HCT116 (cell line): ENCODE results near the gene SMIM14. TPM values are rescaled to one million over a fixed set of nuclear protein-coding genes. Genes with fewer than 3 reads are reported as not detected.

Experiments used
- ATAC-seq: fragments of 200-7000 bp; cut with Tn5 transposase; 2 replicates; pipeline ENCODE4 v1.9.1; 2020; ENCODE audit warnings: mild to moderate bottlenecking, moderate library complexity
- BruUV-seq: library from RNA; stranded (reverse); fragments of 400-500 nt; replicated peaks from 2 replicates; lab custom pipeline; 2021; lab: Mats Ljungman, UMichigan
- CTCF ChIA-PET: fragments of 300-600 bp; sonication (Branson Sonifier 250); formaldehyde crosslinking; loops from one replicate; lab custom pipeline; 2021; ENCODE audit warnings: antibody characterized with exemption; lab: Charles Lee
- POLR2A ChIA-PET: fragments of 300-600, 350-600 bp; sonication (Branson Sonifier 250); formaldehyde crosslinking; loops from one replicate; lab custom pipeline; 2021; ENCODE audit warnings: antibody characterized with exemption; lab: Charles Lee
- RAD21 ChIA-PET, 2 experiments: fragments of 300-600 bp; sonication (Branson Sonifier 250); formaldehyde crosslinking; loops; one replicate each; lab custom pipeline; 2023; ENCODE audit warnings: low total read pairs in 2 of 2; ENCODE audit not compliant: uncharacterized antibody in 2 of 2, unreplicated experiment in 2 of 2, low non-redundant PET in 1 of 2; lab: Charles Lee
- DNase-seq: peaks from one replicate; pipeline ENCODE4 v3.0.0-alpha.2; 2010; ENCODE audit warnings: low read depth, low spot score
- H2AFZ ChIP-seq: fragments of 200-600 bp; shearing (Covaris generic), sonication (generic); 2 replicates; pipeline ENCODE4 v1.6.1; 2017; ENCODE audit warnings: low read depth, mixed run types, mixed read lengths, antibody characterized with exemption, low read length; ENCODE audit not compliant: poor library complexity, severe bottlenecking
- H3K27ac ChIP-seq: 2 replicates; pipeline ENCODE4 v1.5.1; 2012; ENCODE audit warnings: low read depth, low read length
- H3K27me3 ChIP-seq: fragments of 200-600 bp; sonication (generic); 2 replicates; pipeline ENCODE4 v1.6.1; 2016; ENCODE audit warnings: mixed run types, low read length, mixed read lengths; ENCODE audit not compliant: insufficient read depth
- H3K36me3 ChIP-seq, 2 experiments: fragments of 200-500 bp in 1 of 2; fragments of 200-600 bp in 1 of 2; sonication (Bioruptor generic) in 1 of 2; sonication (generic) in 1 of 2; 2 replicates each; pipeline versions ENCODE4 v1.5.1 to v1.6.1; 2014 to 2016; ENCODE audit warnings: low read length in 2 of 2, inconsistent platforms in 1 of 2, mixed read lengths in 1 of 2, mixed run types in 1 of 2; ENCODE audit not compliant: insufficient read depth in 2 of 2, control insufficient read depth in 1 of 2
- H3K4me1 ChIP-seq, 2 experiments: fragments of 200-600 bp in 1 of 2; sonication (generic) in 1 of 2; 2 replicates each; pipeline versions ENCODE4 v1.5.1 to v1.6.1; 2012 to 2017; ENCODE audit warnings: low read length in 2 of 2, inconsistent platforms in 1 of 2, mild to moderate bottlenecking in 1 of 2, mixed read lengths in 1 of 2, mixed run types in 1 of 2, moderate library complexity in 1 of 2; ENCODE audit not compliant: insufficient read depth in 2 of 2, control insufficient read depth in 1 of 2
- H3K4me2 ChIP-seq: fragments of 200-600 bp; sonication (generic); 2 replicates; pipeline ENCODE4 v1.6.1; 2017; ENCODE audit warnings: mixed run types, low read length, mixed read lengths
- H3K4me3 ChIP-seq, 2 experiments: fragments of 200-600 bp in 1 of 2; sonication (generic) in 1 of 2; replicated peaks in 1 of 2; 2 replicates each; pipeline ENCODE4 v1.5.1; 2011 to 2016; ENCODE audit warnings: low read length in 2 of 2, control low read depth in 1 of 2, low read depth in 1 of 2, mild to moderate bottlenecking in 1 of 2, mixed read lengths in 1 of 2, mixed run types in 1 of 2
- H3K79me2 ChIP-seq: fragments of 200-600 bp; sonication (generic); 2 replicates; pipeline ENCODE4 v1.6.1; 2017; ENCODE audit warnings: mild to moderate bottlenecking, mixed run types, low read length, moderate library complexity, mixed read lengths; ENCODE audit not compliant: insufficient read depth
- H3K9ac ChIP-seq: fragments of 200-600 bp; sonication (generic); 2 replicates; pipeline ENCODE4 v1.6.1; 2016; ENCODE audit warnings: low read length, mixed read lengths
- H3K9me2 ChIP-seq: fragments of 200-600 bp; sonication (generic), shearing (Covaris generic); 2 replicates; pipeline ENCODE4 v1.6.1; 2017; ENCODE audit warnings: mixed run types, mild to moderate bottlenecking, moderate library complexity; ENCODE audit not compliant: insufficient read depth
- H3K9me3 ChIP-seq, 2 experiments: fragments of 200-500 bp in 1 of 2; fragments of 200-600 bp in 1 of 2; sonication (Bioruptor generic) in 1 of 2; sonication (generic) in 1 of 2; 2 replicates each; pipeline ENCODE4 v1.6.1; 2014 to 2017; ENCODE audit warnings: low read length in 2 of 2, mixed read lengths in 2 of 2, inconsistent platforms in 1 of 2, low read depth in 1 of 2, mild to moderate bottlenecking in 1 of 2, mixed run types in 1 of 2, moderate library complexity in 1 of 2; ENCODE audit not compliant: control insufficient read depth in 1 of 2, insufficient read depth in 1 of 2
- H4K20me1 ChIP-seq: fragments of 200-600 bp; sonication (generic), shearing (Covaris generic); 2 replicates; pipeline ENCODE4 v1.6.1; 2017; ENCODE audit warnings: mixed run types, mild to moderate bottlenecking, moderate library complexity; ENCODE audit not compliant: insufficient read depth
- ELF1 ChIP-seq: IDR thresholded peaks from 2 replicates; pipeline ENCODE4 v1.6.1; 2012; ENCODE audit warnings: low read depth, borderline replicate concordance
- FOSL1 ChIP-seq: IDR thresholded peaks from 2 replicates; pipeline ENCODE4 v1.6.1; 2012; ENCODE audit warnings: low read depth
- JUND ChIP-seq: IDR thresholded peaks from 2 replicates; pipeline ENCODE4 v1.6.1; 2012
- RAD21 ChIP-seq: IDR thresholded peaks from 2 replicates; pipeline ENCODE4 v1.6.1; 2012; ENCODE audit warnings: low read depth, mild to moderate bottlenecking
- SRF ChIP-seq: IDR thresholded peaks from 2 replicates; pipeline ENCODE4 v1.6.1; 2012; ENCODE audit warnings: low read depth
- TCF7L2 ChIP-seq: IDR thresholded peaks from 2 replicates; pipeline ENCODE4 v1.7.0; 2011; ENCODE audit warnings: borderline replicate concordance, inconsistent platforms; ENCODE audit not compliant: insufficient read depth, insufficient read length; ENCODE audit errors: extremely low read depth
- YY1 ChIP-seq: IDR thresholded peaks from 2 replicates; pipeline ENCODE4 v1.6.1; 2011; ENCODE audit warnings: low read length, low read depth, moderate library complexity, mild to moderate bottlenecking; ENCODE audit not compliant: insufficient replicate concordance; ENCODE audit errors: extremely low read depth
- intact Hi-C: fragments of 100-400 bp; cut with micrococcal nuclease; formaldehyde crosslinking; loops from 2 replicates; pipeline ENCODE4 v1.10.0; 2022
- total RNA-seq: library from RNA; stranded (reverse); gene quantifications from one replicate; pipeline ENCODE4 v1.2.1, GENCODE V29; 2021; ENCODE audit not compliant: unreplicated experiment
- TF ChIP-seq, protein P1 (sequence below): IDR thresholded peaks from 2 replicates; pipeline ENCODE4 v1.6.1; 2012
- TF ChIP-seq, protein P2 (sequence below): IDR thresholded peaks from 2 replicates; pipeline ENCODE4 v1.6.1; 2012
- TF ChIP-seq, protein P3 (sequence below): IDR thresholded peaks from 2 replicates; pipeline ENCODE4 v1.6.1; 2011; ENCODE audit warnings: mild to moderate bottlenecking, low read length, moderate library complexity; ENCODE audit not compliant: insufficient replicate concordance; ENCODE audit errors: extremely low read depth

Gene SMIM14
- total RNA-seq, 1 experiment from 2014 or later, result 21.6 TPM

DNA sequence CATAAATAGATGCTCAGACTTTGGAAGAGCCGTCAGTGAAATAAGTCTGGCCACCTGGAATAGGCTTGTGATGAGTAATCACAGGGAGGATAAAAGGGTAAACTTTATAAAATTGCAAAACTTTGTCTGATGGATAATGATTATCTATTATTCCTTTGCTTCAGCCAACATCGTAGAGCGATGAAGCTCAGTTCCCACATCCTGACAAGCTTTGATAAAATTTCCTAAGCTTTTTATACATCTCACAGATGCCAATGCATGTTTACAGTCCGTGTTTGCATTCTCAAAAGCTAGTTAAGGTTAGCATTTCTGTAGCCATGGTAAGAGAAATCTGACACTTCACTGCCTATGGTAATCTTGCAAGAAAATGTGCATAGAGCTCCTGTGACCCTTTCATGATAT lies 96.1 kb downstream of the SMIM14 start:
- CTCF ChIA-PET, result no interaction called here
- BruUV-seq, result no TSS peak
- no peaks in the 10 kb centered on the region for H3K4me1 ChIP-seq
- H3K9ac ChIP-seq, result no peak overlapping the region
- H3K4me2 ChIP-seq, result no peak overlapping the region
- no peaks in the 10 kb centered on the region for H3K9me3 ChIP-seq
- no peaks in the 10 kb centered on the region for H3K9me2 ChIP-seq
- intact Hi-C loops, result no loop called here
- H3K27ac ChIP-seq, result no peak overlapping the region
- POLR2A ChIA-PET, result interaction anchor here (1.0 kb wide), 1 partner anchor 96 kb away, joined by 3 read pairs; the partner anchor contains the start of gene SMIM14
- ATAC-seq, result no peak
- no peaks in the 10 kb centered on the region for H3K79me2 ChIP-seq
- H3K36me3 ChIP-seq, result no peaks in the 10 kb centered on the region
- DNase-seq, result no peak
- H3K4me3 ChIP-seq, result no peak overlapping the region
- TF ChIP-seq RAD21 (no peak), ELF1 (no peak), SRF (no peak), JUND (no peak), TCF7L2 (no peak), FOSL1 (no peak), YY1 (no peak)
- TF ChIP-seq, protein P1, sequence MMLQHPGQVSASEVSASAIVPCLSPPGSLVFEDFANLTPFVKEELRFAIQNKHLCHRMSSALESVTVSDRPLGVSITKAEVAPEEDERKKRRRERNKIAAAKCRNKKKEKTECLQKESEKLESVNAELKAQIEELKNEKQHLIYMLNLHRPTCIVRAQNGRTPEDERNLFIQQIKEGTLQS, result no peak
- TF ChIP-seq, protein P2, sequence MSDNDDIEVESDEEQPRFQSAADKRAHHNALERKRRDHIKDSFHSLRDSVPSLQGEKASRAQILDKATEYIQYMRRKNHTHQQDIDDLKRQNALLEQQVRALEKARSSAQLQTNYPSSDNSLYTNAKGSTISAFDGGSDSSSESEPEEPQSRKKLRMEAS, result no peak
- RAD21 ChIA-PET, result no interaction called here
- H4K20me1 ChIP-seq, result no peaks in the 10 kb centered on the region
- no peaks in the 10 kb centered on the region for H3K27me3 ChIP-seq
- H2AFZ ChIP-seq, result no peak overlapping the region

DNA sequence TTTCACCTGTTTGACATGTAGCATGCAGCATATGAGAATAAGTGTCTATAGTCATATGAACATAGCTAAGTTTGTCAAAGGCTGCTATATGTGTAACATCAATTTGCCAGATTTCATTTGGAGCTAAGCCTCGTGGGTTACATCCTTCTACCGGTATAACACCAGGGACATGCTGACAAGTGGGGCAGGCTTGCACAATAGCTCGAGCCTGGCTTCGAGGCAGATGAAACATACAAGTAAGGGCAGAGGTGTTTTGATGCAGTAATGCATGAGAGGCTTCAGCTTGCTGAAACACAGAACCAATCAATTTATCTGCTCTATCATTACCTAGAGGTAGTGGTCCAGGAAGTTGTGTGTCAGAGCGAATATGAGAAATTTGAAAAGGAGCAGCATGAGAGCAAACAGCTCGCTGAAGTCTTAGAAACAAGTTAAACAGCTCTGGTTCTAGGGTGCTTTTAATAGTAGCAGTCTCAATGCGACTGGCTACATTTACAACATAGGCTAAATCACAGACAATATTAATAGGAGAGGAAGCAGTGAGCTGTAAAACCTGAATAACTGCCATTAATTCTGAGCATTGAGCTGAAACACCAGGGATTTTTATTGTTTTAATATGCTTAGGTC lies 96.6 kb downstream of the SMIM14 start:
- Histone ChIP-seq H2AFZ (no peak overlapping the region), H3K4me1 (no peaks in the 10 kb centered on the region), H3K79me2 (no peaks in the 10 kb centered on the region), H3K9ac (no peak overlapping the region), H3K36me3 (no peaks in the 10 kb centered on the region), H3K9me3 (no peaks in the 10 kb centered on the region), H3K27ac (no peak overlapping the region)
- CTCF ChIA-PET, result no interaction called here
- BruUV-seq, result no TSS peak
- RAD21 ChIA-PET, result no interaction called here
- POLR2A ChIA-PET, result interaction anchor here (0.6 to 1.0 kb wide), 2 partner anchors 82 to 96 kb away, joined by 3 read pairs; partner anchors contain the start of gene SMIM14
- no peak for ATAC-seq
- TF ChIP-seq JUND (no peak), YY1 (no peak)
- TF ChIP-seq, protein P3, sequence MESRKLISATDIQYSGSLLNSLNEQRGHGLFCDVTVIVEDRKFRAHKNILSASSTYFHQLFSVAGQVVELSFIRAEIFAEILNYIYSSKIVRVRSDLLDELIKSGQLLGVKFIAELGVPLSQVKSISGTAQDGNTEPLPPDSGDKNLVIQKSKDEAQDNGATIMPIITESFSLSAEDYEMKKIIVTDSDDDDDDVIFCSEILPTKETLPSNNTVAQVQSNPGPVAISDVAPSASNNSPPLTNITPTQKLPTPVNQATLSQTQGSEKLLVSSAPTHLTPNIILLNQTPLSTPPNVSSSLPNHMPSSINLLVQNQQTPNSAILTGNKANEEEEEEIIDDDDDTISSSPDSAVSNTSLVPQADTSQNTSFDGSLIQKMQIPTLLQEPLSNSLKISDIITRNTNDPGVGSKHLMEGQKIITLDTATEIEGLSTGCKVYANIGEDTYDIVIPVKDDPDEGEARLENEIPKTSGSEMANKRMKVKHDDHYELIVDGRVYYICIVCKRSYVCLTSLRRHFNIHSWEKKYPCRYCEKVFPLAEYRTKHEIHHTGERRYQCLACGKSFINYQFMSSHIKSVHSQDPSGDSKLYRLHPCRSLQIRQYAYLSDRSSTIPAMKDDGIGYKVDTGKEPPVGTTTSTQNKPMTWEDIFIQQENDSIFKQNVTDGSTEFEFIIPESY, result no peak
- TF ChIP-seq, all 23 proteins: peak for 0
- H3K9me2 ChIP-seq, result no peaks in the 10 kb centered on the region
- H3K4me3 ChIP-seq, result no peak overlapping the region
- no peak for DNase-seq
- intact Hi-C loops, result no loop called here
- no peak overlapping the region for H3K4me2 ChIP-seq
- no peaks in the 10 kb centered on the region for H4K20me1 ChIP-seq
- H3K27me3 ChIP-seq, result no peaks in the 10 kb centered on the region
